22Rv1 (cell line): Measurements from ENCODE around the gene EHD4.

Experiments used
- H3K27ac ChIP-seq: fragments of 450-650 bp; 2 replicates; pipeline ENCODE4 v1.5.1; 2017
- ZFX ChIP-seq: fragments of 450-650 bp; IDR thresholded peaks from 2 replicates; pipeline ENCODE4 v1.6.1; 2017; ENCODE audit warnings: antibody characterized with exemption, borderline replicate concordance
- TF ChIP-seq, protein P1 (sequence below): fragments of 450-650 bp; IDR thresholded peaks from 2 replicates; pipeline ENCODE4 v1.5.1; 2017; ENCODE audit warnings: mild to moderate bottlenecking

EHD4 gene

DNA sequence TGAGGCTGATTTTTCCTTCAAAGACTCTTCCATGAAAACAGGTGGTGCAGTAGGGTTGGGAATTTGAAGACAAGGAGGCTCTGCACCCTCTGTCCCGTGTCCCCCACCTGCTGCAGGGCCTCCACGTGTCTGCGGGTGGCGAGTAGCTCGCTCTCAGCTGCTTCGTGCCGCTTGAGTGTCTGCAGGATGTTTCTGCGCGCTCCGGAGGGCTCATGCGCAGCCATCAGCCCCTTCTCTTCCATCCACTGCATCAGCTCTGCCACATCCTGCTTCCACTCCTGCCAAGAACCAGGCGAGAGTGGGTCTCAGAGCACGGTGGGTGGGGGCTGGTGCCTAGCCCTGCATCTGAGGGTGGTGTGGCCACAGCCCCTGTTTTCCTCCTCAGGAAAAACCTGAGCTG, 96.3 kb downstream of the EHD4 start:
- no peak for TF ChIP-seq ZFX
- TF ChIP-seq, protein P1, sequence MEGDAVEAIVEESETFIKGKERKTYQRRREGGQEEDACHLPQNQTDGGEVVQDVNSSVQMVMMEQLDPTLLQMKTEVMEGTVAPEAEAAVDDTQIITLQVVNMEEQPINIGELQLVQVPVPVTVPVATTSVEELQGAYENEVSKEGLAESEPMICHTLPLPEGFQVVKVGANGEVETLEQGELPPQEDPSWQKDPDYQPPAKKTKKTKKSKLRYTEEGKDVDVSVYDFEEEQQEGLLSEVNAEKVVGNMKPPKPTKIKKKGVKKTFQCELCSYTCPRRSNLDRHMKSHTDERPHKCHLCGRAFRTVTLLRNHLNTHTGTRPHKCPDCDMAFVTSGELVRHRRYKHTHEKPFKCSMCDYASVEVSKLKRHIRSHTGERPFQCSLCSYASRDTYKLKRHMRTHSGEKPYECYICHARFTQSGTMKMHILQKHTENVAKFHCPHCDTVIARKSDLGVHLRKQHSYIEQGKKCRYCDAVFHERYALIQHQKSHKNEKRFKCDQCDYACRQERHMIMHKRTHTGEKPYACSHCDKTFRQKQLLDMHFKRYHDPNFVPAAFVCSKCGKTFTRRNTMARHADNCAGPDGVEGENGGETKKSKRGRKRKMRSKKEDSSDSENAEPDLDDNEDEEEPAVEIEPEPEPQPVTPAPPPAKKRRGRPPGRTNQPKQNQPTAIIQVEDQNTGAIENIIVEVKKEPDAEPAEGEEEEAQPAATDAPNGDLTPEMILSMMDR = no peak
- H3K27ac ChIP-seq = no peak overlapping the region

DNA sequence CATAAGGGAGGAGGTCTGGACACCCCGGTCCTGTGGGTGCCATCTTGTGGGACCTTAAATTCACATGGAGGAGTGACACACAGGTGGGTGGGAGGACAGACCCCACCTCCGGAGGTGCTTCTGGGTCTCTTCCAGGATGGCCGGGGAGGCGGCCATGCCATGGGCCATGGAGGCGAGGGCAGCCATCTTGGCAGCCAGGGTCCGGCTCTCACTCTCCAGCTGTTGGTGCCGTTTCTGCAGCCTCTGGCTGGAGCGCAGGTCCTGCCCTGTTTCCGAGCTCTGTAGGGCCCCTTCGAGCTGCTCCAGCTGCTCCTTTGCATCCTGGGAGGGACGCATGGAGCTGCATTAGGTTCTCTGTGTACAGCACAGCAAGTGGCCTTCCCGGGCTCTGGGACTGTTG, 97.6 kb downstream of the EHD4 start:
- no peak for TF ChIP-seq ZFX
- TF ChIP-seq, protein P1 = no peak
- no peak overlapping the region for H3K27ac ChIP-seq

DNA sequence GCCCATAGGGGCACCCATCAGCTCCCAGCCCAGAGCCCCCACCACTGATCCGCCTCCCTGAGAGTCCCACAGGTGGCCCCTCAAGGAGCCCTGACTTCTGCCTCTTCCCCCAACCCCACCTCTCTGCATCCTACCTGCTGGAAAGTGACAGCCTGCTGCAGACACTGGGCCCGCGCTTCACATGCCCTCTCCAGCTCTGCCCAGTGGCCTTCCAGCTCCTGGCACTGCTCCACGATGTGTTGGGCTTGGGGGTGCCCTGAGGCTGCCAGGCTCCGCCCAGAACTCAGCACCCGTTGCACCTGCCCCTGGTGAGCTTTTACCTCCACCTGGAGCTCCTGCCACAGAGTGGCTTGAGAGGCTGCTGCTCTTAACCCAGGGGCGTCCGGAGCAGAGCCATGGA, 98.6 kb downstream of the EHD4 start:
- H3K27ac ChIP-seq = no peak overlapping the region
- TF ChIP-seq, protein P1 = no peak
- TF ChIP-seq ZFX = no peak

DNA sequence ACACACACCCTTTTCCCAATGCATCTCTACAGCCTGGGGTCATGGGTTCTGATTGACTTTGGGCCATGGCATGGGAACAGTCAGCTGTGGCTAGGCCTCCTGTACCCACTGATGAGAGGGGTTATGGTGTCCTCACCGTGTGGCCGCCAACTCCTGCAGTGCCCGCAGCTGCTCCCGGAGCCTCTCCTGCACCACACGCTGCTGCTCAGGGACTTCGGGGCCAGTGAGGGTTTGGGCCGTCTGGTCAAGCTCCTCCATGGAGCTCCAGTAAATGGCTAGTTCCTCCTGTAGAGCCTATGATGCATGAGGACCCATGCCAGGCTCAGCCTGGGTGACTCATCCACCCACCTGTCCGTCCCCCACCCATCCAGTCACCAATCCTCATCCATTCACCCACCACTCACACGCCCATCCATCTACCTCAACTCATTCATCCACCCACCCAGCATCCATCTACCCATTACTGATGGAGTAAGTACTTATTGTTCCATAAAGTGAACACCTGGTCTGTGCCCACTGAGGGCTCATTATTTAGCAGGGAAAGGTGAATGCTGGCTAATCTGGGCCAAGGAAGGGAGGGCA, 100.1 kb downstream of the EHD4 start:
- H3K27ac ChIP-seq = no peak overlapping the region
- TF ChIP-seq, protein P1 = no peak
- no peak for TF ChIP-seq ZFX

DNA sequence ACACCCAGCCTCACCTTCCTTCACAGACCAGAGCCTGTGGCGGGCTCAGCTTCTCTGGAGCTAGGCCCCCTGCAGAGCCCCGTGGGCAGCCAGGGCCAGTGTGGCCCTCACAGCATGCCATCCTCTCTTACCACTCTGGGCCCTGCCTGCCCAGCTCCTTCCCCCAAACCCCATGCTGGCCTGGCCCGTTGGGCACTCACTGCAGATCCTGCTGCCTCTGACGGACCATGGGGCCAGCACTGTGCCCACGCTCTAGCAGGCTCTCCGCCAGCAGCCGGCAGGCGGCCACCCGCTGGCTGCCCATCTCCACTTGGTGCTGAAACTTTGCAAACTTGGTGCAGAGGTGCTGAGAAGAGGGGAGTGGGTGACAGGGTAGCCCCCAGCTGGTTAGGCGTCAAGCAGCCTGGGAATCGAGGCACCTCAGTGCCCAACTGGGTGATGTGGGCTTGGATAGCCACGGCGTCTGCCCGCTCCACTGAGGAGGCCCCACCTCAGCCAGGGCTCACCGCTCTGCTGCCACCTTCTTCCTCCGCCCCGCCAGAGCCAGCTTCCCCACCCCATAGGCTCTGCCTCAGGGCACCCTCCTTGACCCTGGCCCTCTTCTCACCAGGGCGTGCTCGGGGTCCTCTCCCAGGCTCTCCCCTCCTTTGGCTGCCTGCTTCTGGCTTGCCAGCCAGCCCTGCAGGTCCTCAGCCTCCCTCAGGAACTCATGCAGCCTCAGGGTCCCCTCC, 101.0 kb downstream of the EHD4 start:
- H3K27ac ChIP-seq = no peak overlapping the region
- TF ChIP-seq, protein P1 = no peak
- TF ChIP-seq ZFX = no peak

DNA sequence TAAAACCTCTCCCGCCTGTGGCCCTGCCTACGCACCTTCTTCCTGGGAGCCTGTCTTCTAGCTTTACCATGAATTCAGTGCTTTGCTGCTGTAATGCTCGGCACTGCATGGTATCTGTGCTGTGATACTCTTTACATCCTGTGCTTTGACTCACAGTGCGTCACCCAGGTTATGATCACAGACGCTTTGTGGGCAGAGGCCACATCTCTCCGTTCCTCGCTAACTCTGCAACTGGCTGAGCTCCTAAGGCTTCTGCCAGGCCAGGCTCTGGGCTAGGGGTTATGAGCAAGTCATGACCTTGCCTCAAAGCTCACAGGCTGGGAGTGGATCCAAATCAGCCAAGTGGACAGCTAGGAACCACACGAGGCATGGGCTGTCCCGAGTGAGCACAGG, 101.7 kb downstream of the EHD4 start:
- TF ChIP-seq, protein P1 = no peak
- TF ChIP-seq ZFX = no peak
- no peak overlapping the region for H3K27ac ChIP-seq
